SK-N-MC (cell line): Measurements from ENCODE around the gene ERC2.

ENCODE experiments used
- DNase-seq: peaks from one replicate; pipeline ENCODE4 v3.0.0-alpha.2; 2011; ENCODE audit warnings: low read depth, low spot score
- H3K27ac ChIP-seq: fragments of 200-600 bp; sonication (generic); 2 replicates; pipeline ENCODE4 v1.5.1; 2016; ENCODE audit warnings: mixed run types
- H3K36me3 ChIP-seq: fragments of 200-600 bp; sonication (generic); 2 replicates; pipeline ENCODE4 v1.6.1; 2017; ENCODE audit warnings: antibody characterized with exemption, low read length, mixed read lengths; ENCODE audit not compliant: insufficient read depth
- H3K4me3 ChIP-seq: fragments of 200-600 bp; sonication (generic); 2 replicates; pipeline ENCODE4 v1.5.1; 2016
- H3K9ac ChIP-seq: fragments of 200-600 bp; sonication (generic); 2 replicates; pipeline ENCODE4 v1.8.0; 2017; ENCODE audit warnings: mixed run types, mixed read lengths; ENCODE audit not compliant: insufficient read length
- H3K9me3 ChIP-seq: fragments of 200-600 bp; sonication (generic); 2 replicates; pipeline ENCODE4 v1.6.1; 2017; ENCODE audit warnings: low read depth, mild to moderate bottlenecking, antibody characterized with exemption, low read length, moderate library complexity, mixed read lengths
- EZH2 ChIP-seq: fragments of 200-600 bp; sonication (generic); IDR thresholded peaks from one replicate; pipeline ENCODE4 v1.6.1; 2017; ENCODE audit warnings: antibody characterized with exemption
- FOXP2 ChIP-seq: optimal IDR thresholded peaks from 2 replicates; pipeline ENCODE3; 2011; ENCODE audit warnings: mild to moderate bottlenecking, moderate library complexity; ENCODE audit not compliant: insufficient read depth; ENCODE audit errors: extremely low read length, control extremely low read depth
- POLR2AphosphoS5 ChIP-seq: IDR thresholded peaks from 2 replicates; pipeline ENCODE4 v1.6.1; 2012; ENCODE audit warnings: mild to moderate bottlenecking, low read depth, low read length, borderline replicate concordance

ERC2 gene

DNA sequence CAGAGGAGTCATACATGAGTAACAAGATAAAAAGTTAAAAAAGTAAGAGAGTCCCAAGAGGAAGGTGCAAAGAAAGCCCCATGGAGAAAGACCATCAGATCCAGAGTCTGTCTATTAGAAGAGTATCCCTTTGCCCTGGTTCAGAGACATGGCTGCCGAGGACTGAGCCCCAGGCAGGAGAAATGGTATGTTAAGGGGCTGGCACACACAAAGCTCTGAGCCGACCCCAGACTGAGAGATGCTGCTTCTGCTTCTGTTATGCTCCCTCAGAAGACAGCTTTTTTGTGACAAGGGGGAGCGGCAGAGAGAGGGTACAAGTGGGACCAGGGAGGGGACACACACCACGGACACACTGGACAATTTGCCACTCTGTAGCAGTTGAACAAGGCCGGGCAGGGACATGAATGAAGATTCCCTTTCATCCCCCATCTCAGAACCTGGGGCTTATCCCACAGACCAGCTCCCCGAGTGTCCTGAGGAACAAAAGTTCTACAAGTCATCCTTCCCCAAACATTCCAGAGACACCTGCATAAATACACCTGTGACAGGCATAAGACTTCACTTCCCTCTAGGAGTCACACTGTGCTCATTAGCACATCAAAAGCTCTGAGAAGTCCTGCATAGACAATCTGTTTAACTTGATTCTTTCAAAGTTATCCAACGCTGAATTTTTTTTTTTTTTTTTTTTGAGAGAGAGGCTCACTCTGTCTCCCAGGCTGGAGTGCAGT lies 819.5 kb downstream of the ERC2 start:
- DNase-seq = no peak
- H3K36me3 ChIP-seq = no peaks in the 10 kb centered on the region
- no peak for TF ChIP-seq POLR2AphosphoS5
- no peak for TF ChIP-seq FOXP2
- no peak for TF ChIP-seq EZH2
- no peak overlapping the region for H3K27ac ChIP-seq
- H3K9me3 ChIP-seq = no peaks in the 10 kb centered on the region
- H3K4me3 ChIP-seq = no peak overlapping the region
- no peak overlapping the region for H3K9ac ChIP-seq

DNA sequence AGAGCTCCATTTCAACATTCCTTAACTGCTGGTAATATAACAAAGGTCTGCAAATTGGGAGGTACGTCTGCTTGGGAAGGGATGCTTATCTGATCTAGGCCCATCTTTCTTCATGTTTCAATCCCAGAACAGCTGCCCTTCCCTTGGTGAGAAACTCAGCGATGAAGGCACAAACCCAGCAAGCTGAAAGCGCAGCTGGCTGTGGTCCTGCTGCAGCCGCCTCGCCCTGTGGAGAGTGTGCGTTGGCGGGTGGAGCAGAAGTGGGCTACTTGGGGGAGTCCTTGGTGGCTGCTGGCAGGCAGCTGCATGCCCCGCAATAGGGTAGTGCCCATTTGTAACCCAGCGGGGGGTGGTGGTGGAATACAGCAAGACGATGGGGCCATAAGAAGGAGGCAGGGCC lies 820.6 kb downstream of the ERC2 start:
- H3K4me3 ChIP-seq = no peak overlapping the region
- TF ChIP-seq EZH2 (no peak), FOXP2 (no peak), POLR2AphosphoS5 (no peak)
- no peaks in the 10 kb centered on the region for H3K36me3 ChIP-seq
- H3K9me3 ChIP-seq = no peaks in the 10 kb centered on the region
- no peak for DNase-seq
- no peak overlapping the region for H3K27ac ChIP-seq
- H3K9ac ChIP-seq = no peak overlapping the region

DNA sequence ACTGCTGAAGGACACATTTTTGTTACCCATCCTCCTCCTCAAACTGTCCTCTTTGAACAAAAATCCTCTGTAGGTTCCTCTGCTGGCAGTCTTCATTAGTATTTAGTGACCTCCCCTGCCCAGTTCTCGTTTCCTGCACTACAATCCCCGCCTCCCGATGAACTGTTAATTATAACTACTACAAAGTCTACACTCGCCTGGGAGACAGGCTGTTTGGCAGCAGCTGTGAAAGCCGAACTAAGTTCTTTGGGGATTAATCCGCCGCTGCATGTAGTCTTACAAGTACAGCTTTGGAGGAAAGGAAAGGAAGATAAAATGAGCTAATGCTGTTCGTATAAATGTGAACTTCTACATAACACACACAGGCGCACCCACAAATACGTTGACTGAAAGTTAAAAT lies 821.2 kb downstream of the ERC2 start:
- H3K36me3 ChIP-seq = no peaks in the 10 kb centered on the region
- no peaks in the 10 kb centered on the region for H3K9me3 ChIP-seq
- no peak overlapping the region for H3K4me3 ChIP-seq
- no peak for DNase-seq
- no peak overlapping the region for H3K9ac ChIP-seq
- H3K27ac ChIP-seq = no peak overlapping the region
- TF ChIP-seq EZH2 = no peak
- TF ChIP-seq POLR2AphosphoS5 = no peak
- no peak for TF ChIP-seq FOXP2

DNA sequence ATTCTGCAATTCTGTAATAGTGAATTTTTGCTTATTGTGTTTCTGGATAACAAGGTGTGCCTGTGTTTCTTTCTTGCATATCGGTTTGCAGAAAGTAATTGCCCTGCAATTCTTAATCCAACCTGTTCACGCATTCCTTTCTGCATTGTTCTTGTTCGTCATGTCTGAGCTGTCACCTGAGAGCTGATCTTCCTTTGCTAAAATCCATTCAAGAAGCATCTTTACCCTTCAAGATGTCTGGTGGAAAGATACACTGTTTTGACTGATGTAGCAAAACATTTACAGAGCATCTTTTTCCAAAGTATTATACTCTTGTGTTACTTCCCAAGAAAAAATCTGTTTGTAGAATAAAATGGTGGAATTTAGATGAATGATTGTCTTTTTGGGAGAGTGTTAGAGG lies 822.1 kb downstream of the ERC2 start:
- TF ChIP-seq FOXP2 = no peak
- H3K4me3 ChIP-seq = no peak overlapping the region
- H3K9ac ChIP-seq = no peak overlapping the region
- no peaks in the 10 kb centered on the region for H3K9me3 ChIP-seq
- no peak for DNase-seq
- no peak overlapping the region for H3K27ac ChIP-seq
- no peaks in the 10 kb centered on the region for H3K36me3 ChIP-seq

DNA sequence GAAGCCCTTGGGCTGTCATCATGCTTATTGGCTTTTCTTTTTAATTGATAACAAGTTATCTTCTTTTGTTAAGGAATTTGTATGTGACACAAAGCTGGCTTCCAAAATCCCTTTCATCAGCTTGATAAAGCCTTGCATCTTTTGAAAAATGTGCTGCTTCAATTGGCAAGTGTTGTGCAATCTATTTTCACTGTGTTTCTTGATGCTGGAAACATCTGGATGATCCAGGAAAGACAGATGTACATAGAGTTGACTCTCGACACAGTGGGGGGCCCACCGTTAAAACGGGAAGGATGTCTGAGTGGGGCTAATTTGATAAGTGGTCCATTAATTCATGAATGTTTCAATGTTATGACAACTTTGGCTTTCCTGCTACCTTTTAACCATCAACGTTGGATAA lies 822.8 kb downstream of the ERC2 start:
- no peak overlapping the region for H3K4me3 ChIP-seq
- no peak overlapping the region for H3K27ac ChIP-seq
- H3K9ac ChIP-seq = no peak overlapping the region
- DNase-seq = no peak
- no peaks in the 10 kb centered on the region for H3K36me3 ChIP-seq
- TF ChIP-seq POLR2AphosphoS5 (no peak), FOXP2 (no peak), EZH2 (no peak)
- no peaks in the 10 kb centered on the region for H3K9me3 ChIP-seq

DNA sequence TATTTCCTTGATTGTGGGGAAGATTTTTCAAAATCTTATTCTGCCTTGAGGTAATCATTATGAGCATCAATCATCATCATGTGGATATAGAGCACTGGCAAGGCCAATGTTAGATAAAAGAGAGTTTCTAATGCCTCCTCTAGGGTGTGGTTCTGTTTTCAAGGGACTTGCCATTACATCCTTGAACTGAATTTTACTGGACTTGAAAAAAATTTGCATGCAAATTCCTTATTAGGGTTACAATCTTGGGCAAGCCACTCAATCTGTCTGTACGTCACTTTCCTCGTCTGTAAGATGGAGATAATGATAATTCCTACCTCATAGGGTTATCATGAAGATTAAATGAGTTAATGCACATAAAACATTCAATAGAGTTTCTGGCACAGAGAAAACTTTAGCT lies 825.0 kb downstream of the ERC2 start:
- Histone ChIP-seq H3K36me3 (no peaks in the 10 kb centered on the region), H3K9me3 (no peaks in the 10 kb centered on the region), H3K9ac (no peak overlapping the region), H3K4me3 (no peak overlapping the region), H3K27ac (no peak overlapping the region)
- no peak for DNase-seq
- no peak for TF ChIP-seq EZH2
- TF ChIP-seq POLR2AphosphoS5 = no peak
- TF ChIP-seq FOXP2 = no peak

DNA sequence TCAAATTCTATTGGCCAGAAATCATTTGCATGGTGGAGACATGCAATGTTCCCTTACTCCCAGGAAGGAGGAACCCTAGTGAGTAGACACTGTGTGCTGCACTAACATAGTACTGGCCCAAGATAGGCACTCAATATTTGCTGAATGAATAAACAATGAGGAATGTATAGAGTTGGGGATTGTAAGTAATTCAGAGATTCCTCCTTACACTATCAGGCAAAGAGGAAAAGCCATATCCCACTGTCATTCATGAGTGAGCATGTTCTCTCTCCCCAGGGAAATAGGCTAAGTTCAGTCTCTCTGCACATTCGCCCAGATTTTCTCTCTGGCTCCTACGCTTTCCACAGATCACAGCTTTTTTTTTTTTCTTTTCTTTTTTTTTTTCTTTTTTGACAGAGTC lies 826.3 kb downstream of the ERC2 start:
- H3K4me3 ChIP-seq = no peak overlapping the region
- no peak for DNase-seq
- H3K36me3 ChIP-seq = no peaks in the 10 kb centered on the region
- no peak overlapping the region for H3K27ac ChIP-seq
- TF ChIP-seq EZH2 (no peak), POLR2AphosphoS5 (no peak), FOXP2 (no peak)
- no peaks in the 10 kb centered on the region for H3K9me3 ChIP-seq
- H3K9ac ChIP-seq = no peak overlapping the region

DNA sequence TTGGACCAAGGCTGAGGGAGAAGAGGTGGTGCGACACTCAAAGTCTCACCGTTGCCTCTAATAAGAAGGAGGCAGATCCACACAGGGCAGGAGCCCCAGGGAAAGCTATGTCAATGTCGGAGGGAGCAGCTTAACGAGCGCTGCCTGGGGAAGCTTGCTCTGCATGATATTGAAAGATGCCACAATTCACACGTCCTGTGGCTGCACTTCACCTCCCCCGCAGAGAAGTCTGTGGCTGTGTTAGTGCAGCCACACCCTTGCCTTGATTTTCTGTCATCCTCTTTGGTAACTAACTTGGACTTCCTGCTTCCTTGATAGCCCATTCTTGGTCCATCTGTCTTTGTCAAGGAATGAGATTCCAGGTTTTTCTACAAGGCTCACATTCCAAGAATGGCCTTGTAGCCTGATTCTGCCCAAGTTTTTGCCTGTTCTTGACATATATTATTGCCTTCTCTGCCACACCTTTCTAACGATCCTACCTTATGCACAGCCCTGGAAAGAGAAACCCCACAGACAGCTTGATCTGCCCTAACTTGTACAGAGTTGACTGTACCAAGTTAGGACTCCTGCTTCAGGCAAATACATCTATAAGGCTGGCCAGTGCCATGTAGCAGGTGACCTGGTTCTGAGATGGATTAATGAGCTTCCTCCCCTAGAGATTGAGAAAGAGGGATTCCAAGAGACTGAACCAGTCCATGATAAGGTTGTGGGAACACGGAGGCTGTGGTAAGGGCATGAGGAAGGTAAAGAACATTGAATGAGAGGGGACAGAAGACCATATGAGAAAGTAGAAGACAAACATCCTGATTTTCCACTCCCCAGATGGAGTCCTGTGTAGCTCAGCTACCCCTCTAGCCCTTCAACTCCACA lies 828.1 kb downstream of the ERC2 start:
- H3K36me3 ChIP-seq = no peaks in the 10 kb centered on the region
- no peak overlapping the region for H3K4me3 ChIP-seq
- no peak for DNase-seq
- H3K9ac ChIP-seq = no peak overlapping the region
- no peak for TF ChIP-seq POLR2AphosphoS5
- TF ChIP-seq EZH2 = no peak
- no peak for TF ChIP-seq FOXP2
- no peak overlapping the region for H3K27ac ChIP-seq
- no peaks in the 10 kb centered on the region for H3K9me3 ChIP-seq

DNA sequence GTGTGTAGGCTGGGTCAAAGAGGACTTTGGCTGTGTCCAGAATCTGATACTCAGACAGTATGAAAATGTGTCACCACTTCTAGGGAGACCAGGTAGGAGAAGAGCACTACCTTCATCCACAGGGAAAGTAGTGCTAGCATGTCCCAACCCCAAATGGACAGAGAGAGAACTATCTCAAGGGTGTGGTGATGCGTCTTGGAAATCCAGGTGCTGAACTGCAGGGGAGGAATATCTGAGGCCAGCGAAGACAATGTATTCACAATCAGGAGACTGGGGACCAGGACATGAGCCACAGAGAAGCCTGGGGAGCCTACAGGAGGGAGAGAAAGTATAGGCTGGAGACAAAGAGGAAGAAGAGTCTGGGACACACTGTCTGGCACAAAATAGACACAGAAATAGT lies 829.1 kb downstream of the ERC2 start:
- Histone ChIP-seq H3K27ac (no peak overlapping the region), H3K9me3 (no peaks in the 10 kb centered on the region), H3K9ac (no peak overlapping the region), H3K36me3 (no peaks in the 10 kb centered on the region), H3K4me3 (no peak overlapping the region)
- DNase-seq = no peak
- TF ChIP-seq EZH2 = no peak
- no peak for TF ChIP-seq FOXP2
- TF ChIP-seq POLR2AphosphoS5 = no peak
